ENCODE measurements around the gene DHRS1.
A peak's percentile ranks its signal among the peaks of the same experiment; 100 is the strongest.

DHRS1 gene

GRCh38 chr14:24298892-24299254 lies 707 bp downstream of the DHRS1 start:
- TF ChIP-seq CTCF (IDR thresholded peaks at IDR 0.05; ENCODE audit: insufficient read depth, low read depth, low read length, missing control alignments): peak; percentile 4
- DNase-seq (ENCODE audit: low read depth): peak; percentile 95
- H3K4me3 ChIP-seq (ENCODE audit: low read length): peak overlapping the region; percentile 79

GRCh38 chr14:24297190-24297964 lies 2.2 kb downstream of the DHRS1 start:
- DNase-seq (ENCODE audit: low read depth): peak; percentile 76
- peak; percentile 81 for TF ChIP-seq CTCF (IDR thresholded peaks at IDR 0.05; ENCODE audit: insufficient read depth, low read depth, low read length, missing control alignments)
- H3K4me3 ChIP-seq (ENCODE audit: low read length): no peak overlapping the region

GRCh38 chr14:24296341-24297157 lies 3.0 kb downstream of the DHRS1 start:
- no peak overlapping the region for H3K4me3 ChIP-seq (ENCODE audit: low read length)
- peak; percentile 95 for DNase-seq (ENCODE audit: low read depth)
- TF ChIP-seq CTCF (IDR thresholded peaks at IDR 0.05; ENCODE audit: insufficient read depth, low read depth, low read length, missing control alignments): peak; percentile 88

GRCh38 chr14:24293525-24293924 lies 6.1 kb downstream of the DHRS1 start:
- DNase-seq (ENCODE audit: low read depth): no peak
- no peak for TF ChIP-seq CTCF (IDR thresholded peaks at IDR 0.05; ENCODE audit: insufficient read depth, low read depth, low read length, missing control alignments)
- no peak overlapping the region for H3K4me3 ChIP-seq (ENCODE audit: low read length)

- no peak overlapping the region for H3K4me3 ChIP-seq (ENCODE audit: low read length)
- no peak for TF ChIP-seq CTCF (IDR thresholded peaks at IDR 0.05; ENCODE audit: insufficient read depth, low read depth, low read length, missing control alignments)
- DNase-seq (ENCODE audit: low read depth): no peak
These were observed 7.3 kb downstream of the DHRS1 start for GRCh38 chr14:24292118-24292807.

- DNase-seq (ENCODE audit: low read depth): no peak
- H3K4me3 ChIP-seq (ENCODE audit: low read length): no peak overlapping the region
- TF ChIP-seq CTCF (IDR thresholded peaks at IDR 0.05; ENCODE audit: insufficient read depth, low read depth, low read length, missing control alignments): no peak
These were observed 8.0 kb downstream of the DHRS1 start for GRCh38 chr14:24291446-24292117.
